Fibroblast of villous mesenchyme (primary cell): ENCODE data around the gene C4A. TPM values are rescaled to one million over a fixed set of nuclear protein-coding genes. Genes with fewer than 3 reads are reported as not detected.
A peak's percentile ranks its signal among the peaks of the same experiment; 100 is the strongest.
"Not testable (repeated sequence)": the region's sequence is repeated elsewhere in the genome, so short reads cannot be mapped to it uniquely, and the experiment has no call there.

Experiments used
- DNase-seq: peaks from one replicate; pipeline ENCODE4 v3.0.0-alpha.2; 2010; ENCODE audit warnings: low read depth
- H3K4me3 ChIP-seq: 2 replicates; pipeline ENCODE4 v1.5.1; 2011; ENCODE audit warnings: low read depth, mild to moderate bottlenecking, low read length
- CTCF ChIP-seq: IDR thresholded peaks from 2 replicates; pipeline ENCODE4 v1.5.1; 2012; ENCODE audit warnings: low read depth, mild to moderate bottlenecking, low read length; ENCODE audit not compliant: insufficient read depth
- total RNA-seq: library from RNA; depleted of rRNA; stranded (reverse); fragments of >200 nt; gene quantifications from 2 replicates; pipeline ENCODE4 v1.2.3, GENCODE V29; 2012

C4A gene
- total RNA-seq, 1 donor, result 6.0 TPM

- peak within 1 kb of the TSS; percentile 61 for H3K4me3 ChIP-seq
- TF ChIP-seq CTCF, result no peak
- peak; percentile 99 for DNase-seq
Measured at GRCh38 chr6:31971993-31972708, 9.7 kb upstream of the C4A start, which contains the start of gene DXO. TSS of gene DXO (minus strand) at chr6:31972138. CDS start at chr6:31971675, 463 bp downstream.

GRCh38 chr6:31972709-31973350 lies 9.0 kb upstream of the C4A start:
- H3K4me3 ChIP-seq, result peak overlapping the region; percentile 61
- DNase-seq, result peak; percentile 54
- TF ChIP-seq CTCF, result no peak

GRCh38 chr6:31976065-31976464 lies 5.8 kb upstream of the C4A start:
- not testable (repeated sequence) for H3K4me3 ChIP-seq, DNase-seq

GRCh38 chr6:31977816-31978431 lies 3.9 kb upstream of the C4A start:
- DNase-seq, result no peak
- H3K4me3 ChIP-seq, result no peak overlapping the region
- no peak for TF ChIP-seq CTCF

- no peak for TF ChIP-seq CTCF
- DNase-seq, result no peak
- H3K4me3 ChIP-seq, result no peak overlapping the region
Measured at GRCh38 chr6:31978831-31979230, 3.0 kb upstream of the C4A start.

- TF ChIP-seq CTCF, result no peak
- no peak for DNase-seq
- no peak overlapping the region for H3K4me3 ChIP-seq
Measured at GRCh38 chr6:31979238-31979898, 2.5 kb upstream of the C4A start.

GRCh38 chr6:31980195-31980876 lies 1.5 kb upstream of the C4A start:
- DNase-seq, H3K4me3 ChIP-seq: not testable (repeated sequence)

- DNase-seq, H3K4me3 ChIP-seq: not testable (repeated sequence)
Measured at GRCh38 chr6:31980998-31981397, 859 bp upstream of the C4A start.

- H3K4me3 ChIP-seq, DNase-seq: not testable (repeated sequence)
Measured at GRCh38 chr6:31989363-31989762, 7.5 kb downstream of the C4A start.

GRCh38 chr6:31994421-31994820 lies 12.6 kb downstream of the C4A start:
- H3K4me3 ChIP-seq, DNase-seq: not testable (repeated sequence)

- DNase-seq, H3K4me3 ChIP-seq: not testable (repeated sequence)
Measured at GRCh38 chr6:31996385-31996784, 14.5 kb downstream of the C4A start.
